Liver (tissue), 9 donors: ENCODE results near the gene TMEM86A. TPM values are rescaled to one million over a fixed set of nuclear protein-coding genes. Genes with fewer than 3 reads are reported as not detected.
"Not testable (repeated sequence)": the region's sequence is repeated elsewhere in the genome, so short reads cannot be mapped to it uniquely, and the experiment has no call there.

Source experiments
- DNase-seq: peaks from one replicate; pipeline ENCODE4 v3.0.0-alpha.2; 2017; ENCODE audit warnings: low spot score
- H3K27ac ChIP-seq, 2 donors: one replicate each; pipeline ENCODE4 v1.7.0; 2013; ENCODE audit warnings: inconsistent platforms in 2 of 2, low read length in 2 of 2, control low read depth in 1 of 2, low read depth in 1 of 2, mild to moderate bottlenecking in 1 of 2
- H3K27me3 ChIP-seq, 4 donors: one replicate each; pipeline versions ENCODE4 v1.6.1 to v1.7.0; 2013; ENCODE audit warnings: low read length in 3 of 4, inconsistent platforms in 1 of 4, mild to moderate bottlenecking in 1 of 4, moderate library complexity in 1 of 4; ENCODE audit not compliant: control insufficient read depth in 4 of 4, insufficient read depth in 4 of 4
- H3K36me3 ChIP-seq, 4 donors: one replicate each; pipeline versions ENCODE4 v1.6.1 to v1.7.0; 2013; ENCODE audit warnings: low read length in 3 of 4, mild to moderate bottlenecking in 3 of 4, low read depth in 1 of 4, moderate library complexity in 1 of 4; ENCODE audit not compliant: control insufficient read depth in 4 of 4, insufficient read depth in 3 of 4
- H3K4me1 ChIP-seq, 4 donors: one replicate each; pipeline versions ENCODE4 v1.6.1 to v1.7.0; 2013; ENCODE audit warnings: low read length in 3 of 4, mild to moderate bottlenecking in 3 of 4, moderate library complexity in 1 of 4; ENCODE audit not compliant: control insufficient read depth in 4 of 4, insufficient read depth in 4 of 4
- H3K4me3 ChIP-seq, 3 donors: one replicate each; pipeline versions ENCODE4 v1.6.1 to v1.7.0; 2013; ENCODE audit warnings: low read length in 3 of 3, control low read depth in 1 of 3, low read depth in 1 of 3, mild to moderate bottlenecking in 1 of 3
- H3K9ac ChIP-seq, 2 donors: one replicate each; pipeline ENCODE4 v1.7.0; 2013; ENCODE audit warnings: low read length in 2 of 2, mild to moderate bottlenecking in 2 of 2, moderate library complexity in 2 of 2, control low read depth in 1 of 2, low read depth in 1 of 2
- H3K9me3 ChIP-seq, 4 donors: one replicate each; pipeline versions ENCODE4 v1.6.1 to v1.7.0; 2013; ENCODE audit warnings: low read length in 3 of 4; ENCODE audit not compliant: control insufficient read depth in 4 of 4
- FOXA1 ChIP-seq: IDR thresholded peaks from 2 replicates; pipeline ENCODE4 v1.6.1; 2016; ENCODE audit warnings: antibody characterized with exemption
- FOXA2 ChIP-seq: IDR thresholded peaks from 2 replicates; pipeline ENCODE4 v1.6.1; 2016; ENCODE audit warnings: antibody characterized with exemption
- GABPA ChIP-seq, 2 donors: IDR thresholded peaks in 1 of 2; conservative IDR thresholded peaks in 1 of 2; 2 replicates each; pipeline ENCODE4 v1.6.1; 2016; ENCODE audit warnings: antibody characterized with exemption in 2 of 2, mild to moderate bottlenecking in 1 of 2, moderate library complexity in 1 of 2
- HNF4G ChIP-seq: IDR thresholded peaks from 2 replicates; pipeline ENCODE4 v1.6.1; 2016; ENCODE audit warnings: antibody characterized with exemption
- NR2F2 ChIP-seq: IDR thresholded peaks from 2 replicates; pipeline ENCODE4 v1.6.1; 2016; ENCODE audit warnings: antibody characterized with exemption
- RAD21 ChIP-seq, 2 donors: IDR thresholded peaks; 2 replicates each; pipeline ENCODE4 v1.6.1; 2016; ENCODE audit warnings: antibody characterized with exemption in 2 of 2, mild to moderate bottlenecking in 2 of 2
- RXRA ChIP-seq, 2 donors: IDR thresholded peaks; 2 replicates each; pipeline ENCODE4 v1.6.1; 2017 to 2018; ENCODE audit warnings: antibody characterized with exemption in 2 of 2, mild to moderate bottlenecking in 1 of 2
- TAF1 ChIP-seq: conservative IDR thresholded peaks from 2 replicates; pipeline ENCODE4 v1.6.1; 2016; ENCODE audit warnings: antibody characterized with exemption, mild to moderate bottlenecking
- YY1 ChIP-seq: IDR thresholded peaks from 2 replicates; pipeline ENCODE4 v1.6.1; 2016; ENCODE audit warnings: antibody characterized with exemption, mild to moderate bottlenecking
- WGBS: extraction: QIAGEN DNeasy Blood & Tissue Kit; methylation state at CpG from one replicate; pipeline ENCODE4 v1.1.7; 2013; 5-methylcytosine and 5-hydroxymethylcytosine counted together
- polyA plus RNA-seq, 2 donors: library from polyadenylated mRNA; stranded (reverse) in 1 of 2; unstranded in 1 of 2; fragments of 200-250 nt in 1 of 2; fragments of >200 nt in 1 of 2; fragmentation: Nextera tagmentation in 1 of 2; extraction: Ambion mirVana in 1 of 2; gene quantifications; one replicate each; pipeline versions ENCODE4 v1.2.1 to v1.2.3, GENCODE V29; 2013 to 2015
- total RNA-seq, 2 donors: library from RNA; depleted of rRNA; stranded (reverse); fragments of >200 nt; gene quantifications; one replicate each; pipeline ENCODE4 v1.2.3, GENCODE V29; 2014
- TF ChIP-seq, protein P1 (sequence below): IDR thresholded peaks from 2 replicates; pipeline ENCODE4 v1.6.1; 2016; ENCODE audit warnings: antibody characterized with exemption, mild to moderate bottlenecking
- TF ChIP-seq, protein P2 (sequence below): fragments of 150-350 bp; IDR thresholded peaks from 2 replicates; pipeline ENCODE4 v1.5.1; 2017; ENCODE audit warnings: improper control_type of control experiment, low read depth, low read length; ENCODE audit not compliant: missing input control
- TF ChIP-seq, protein P3 (sequence below): IDR thresholded peaks from 2 replicates; pipeline ENCODE4 v1.6.1; 2016; ENCODE audit warnings: antibody characterized with exemption
- TF ChIP-seq, protein P4 (sequence below): IDR thresholded peaks from 2 replicates; pipeline ENCODE4 v1.6.1; 2016; ENCODE audit warnings: antibody characterized with exemption
- donor health status: healthy.
- donor health status: healthy.
- donor health status: healthy.
- donor health status: healthy.
- donor health status: healthy.

TMEM86A gene
- total and polyA plus RNA-seq, 4 donors, result 1.8 to 2.7 (median 2.0) TPM

DNA sequence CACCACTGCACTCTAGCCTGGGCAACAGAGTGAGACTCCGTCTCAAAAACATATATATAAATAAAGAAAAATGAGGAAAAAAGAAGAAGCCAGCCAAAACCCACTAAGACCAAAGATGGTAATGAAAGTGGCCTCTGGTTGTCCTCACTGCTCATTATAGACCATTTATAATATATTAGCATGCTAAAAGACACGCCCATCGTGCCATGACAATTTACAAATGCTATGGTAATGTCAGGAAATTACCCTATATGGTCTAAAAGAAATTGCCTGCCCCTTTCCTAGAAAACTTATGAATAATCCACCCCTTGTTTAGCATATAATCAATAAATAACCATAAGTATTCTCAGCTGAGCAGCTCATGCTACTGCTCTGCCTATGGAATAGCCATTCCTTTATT lies 16.1 kb upstream of the TMEM86A start (continued):
- TF ChIP-seq, protein P1, sequence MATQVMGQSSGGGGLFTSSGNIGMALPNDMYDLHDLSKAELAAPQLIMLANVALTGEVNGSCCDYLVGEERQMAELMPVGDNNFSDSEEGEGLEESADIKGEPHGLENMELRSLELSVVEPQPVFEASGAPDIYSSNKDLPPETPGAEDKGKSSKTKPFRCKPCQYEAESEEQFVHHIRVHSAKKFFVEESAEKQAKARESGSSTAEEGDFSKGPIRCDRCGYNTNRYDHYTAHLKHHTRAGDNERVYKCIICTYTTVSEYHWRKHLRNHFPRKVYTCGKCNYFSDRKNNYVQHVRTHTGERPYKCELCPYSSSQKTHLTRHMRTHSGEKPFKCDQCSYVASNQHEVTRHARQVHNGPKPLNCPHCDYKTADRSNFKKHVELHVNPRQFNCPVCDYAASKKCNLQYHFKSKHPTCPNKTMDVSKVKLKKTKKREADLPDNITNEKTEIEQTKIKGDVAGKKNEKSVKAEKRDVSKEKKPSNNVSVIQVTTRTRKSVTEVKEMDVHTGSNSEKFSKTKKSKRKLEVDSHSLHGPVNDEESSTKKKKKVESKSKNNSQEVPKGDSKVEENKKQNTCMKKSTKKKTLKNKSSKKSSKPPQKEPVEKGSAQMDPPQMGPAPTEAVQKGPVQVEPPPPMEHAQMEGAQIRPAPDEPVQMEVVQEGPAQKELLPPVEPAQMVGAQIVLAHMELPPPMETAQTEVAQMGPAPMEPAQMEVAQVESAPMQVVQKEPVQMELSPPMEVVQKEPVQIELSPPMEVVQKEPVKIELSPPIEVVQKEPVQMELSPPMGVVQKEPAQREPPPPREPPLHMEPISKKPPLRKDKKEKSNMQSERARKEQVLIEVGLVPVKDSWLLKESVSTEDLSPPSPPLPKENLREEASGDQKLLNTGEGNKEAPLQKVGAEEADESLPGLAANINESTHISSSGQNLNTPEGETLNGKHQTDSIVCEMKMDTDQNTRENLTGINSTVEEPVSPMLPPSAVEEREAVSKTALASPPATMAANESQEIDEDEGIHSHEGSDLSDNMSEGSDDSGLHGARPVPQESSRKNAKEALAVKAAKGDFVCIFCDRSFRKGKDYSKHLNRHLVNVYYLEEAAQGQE, result no peak
- no peak for TF ChIP-seq TAF1
- TF ChIP-seq, protein P2, sequence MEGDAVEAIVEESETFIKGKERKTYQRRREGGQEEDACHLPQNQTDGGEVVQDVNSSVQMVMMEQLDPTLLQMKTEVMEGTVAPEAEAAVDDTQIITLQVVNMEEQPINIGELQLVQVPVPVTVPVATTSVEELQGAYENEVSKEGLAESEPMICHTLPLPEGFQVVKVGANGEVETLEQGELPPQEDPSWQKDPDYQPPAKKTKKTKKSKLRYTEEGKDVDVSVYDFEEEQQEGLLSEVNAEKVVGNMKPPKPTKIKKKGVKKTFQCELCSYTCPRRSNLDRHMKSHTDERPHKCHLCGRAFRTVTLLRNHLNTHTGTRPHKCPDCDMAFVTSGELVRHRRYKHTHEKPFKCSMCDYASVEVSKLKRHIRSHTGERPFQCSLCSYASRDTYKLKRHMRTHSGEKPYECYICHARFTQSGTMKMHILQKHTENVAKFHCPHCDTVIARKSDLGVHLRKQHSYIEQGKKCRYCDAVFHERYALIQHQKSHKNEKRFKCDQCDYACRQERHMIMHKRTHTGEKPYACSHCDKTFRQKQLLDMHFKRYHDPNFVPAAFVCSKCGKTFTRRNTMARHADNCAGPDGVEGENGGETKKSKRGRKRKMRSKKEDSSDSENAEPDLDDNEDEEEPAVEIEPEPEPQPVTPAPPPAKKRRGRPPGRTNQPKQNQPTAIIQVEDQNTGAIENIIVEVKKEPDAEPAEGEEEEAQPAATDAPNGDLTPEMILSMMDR, result no peak

DNA sequence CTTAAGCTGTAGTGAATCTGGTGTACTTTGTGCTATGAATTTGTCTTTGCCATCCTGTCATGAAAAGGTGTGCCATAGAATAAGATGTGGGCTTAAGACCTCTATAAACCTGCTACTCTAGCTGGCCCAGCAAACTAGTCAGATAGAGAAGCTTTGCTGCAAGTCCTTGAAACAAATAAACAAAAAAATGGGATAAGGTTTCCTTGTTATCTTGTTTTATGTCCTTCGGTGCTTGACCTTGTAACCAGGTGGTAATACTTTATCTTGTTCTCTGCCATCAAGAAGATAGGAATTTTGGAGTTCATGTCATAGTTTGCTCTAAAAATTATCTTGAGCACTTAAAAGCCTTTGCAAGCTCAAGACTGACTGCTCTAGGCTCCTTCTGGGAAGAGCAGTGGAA lies 14.3 kb upstream of the TMEM86A start:
- H3K27me3 ChIP-seq, result no peaks in the 10 kb centered on the region
- WGBS, result 46% methylated on average over 1 of the region's 1 CpG
- TF ChIP-seq, protein P3, sequence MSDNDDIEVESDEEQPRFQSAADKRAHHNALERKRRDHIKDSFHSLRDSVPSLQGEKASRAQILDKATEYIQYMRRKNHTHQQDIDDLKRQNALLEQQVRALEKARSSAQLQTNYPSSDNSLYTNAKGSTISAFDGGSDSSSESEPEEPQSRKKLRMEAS, result no peak
- no peak for TF ChIP-seq RAD21 (IDR thresholded peaks at IDR 0.05)
- TF ChIP-seq FOXA2, result no peak
- TF ChIP-seq HNF4G, result no peak
- TF ChIP-seq, protein P2, result no peak
- no peak for TF ChIP-seq FOXA1
- TF ChIP-seq GABPA (IDR thresholded peaks at IDR 0.05 in 1 of 2, conservative IDR thresholded peaks at IDR 0.05 in 1 of 2), result no peak
- no peak for TF ChIP-seq NR2F2
- no peak for TF ChIP-seq TAF1
- TF ChIP-seq RXRA (IDR thresholded peaks at IDR 0.05), result no peak
- TF ChIP-seq, protein P4, sequence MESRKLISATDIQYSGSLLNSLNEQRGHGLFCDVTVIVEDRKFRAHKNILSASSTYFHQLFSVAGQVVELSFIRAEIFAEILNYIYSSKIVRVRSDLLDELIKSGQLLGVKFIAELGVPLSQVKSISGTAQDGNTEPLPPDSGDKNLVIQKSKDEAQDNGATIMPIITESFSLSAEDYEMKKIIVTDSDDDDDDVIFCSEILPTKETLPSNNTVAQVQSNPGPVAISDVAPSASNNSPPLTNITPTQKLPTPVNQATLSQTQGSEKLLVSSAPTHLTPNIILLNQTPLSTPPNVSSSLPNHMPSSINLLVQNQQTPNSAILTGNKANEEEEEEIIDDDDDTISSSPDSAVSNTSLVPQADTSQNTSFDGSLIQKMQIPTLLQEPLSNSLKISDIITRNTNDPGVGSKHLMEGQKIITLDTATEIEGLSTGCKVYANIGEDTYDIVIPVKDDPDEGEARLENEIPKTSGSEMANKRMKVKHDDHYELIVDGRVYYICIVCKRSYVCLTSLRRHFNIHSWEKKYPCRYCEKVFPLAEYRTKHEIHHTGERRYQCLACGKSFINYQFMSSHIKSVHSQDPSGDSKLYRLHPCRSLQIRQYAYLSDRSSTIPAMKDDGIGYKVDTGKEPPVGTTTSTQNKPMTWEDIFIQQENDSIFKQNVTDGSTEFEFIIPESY, result no peak
- no peak for TF ChIP-seq YY1

DNA sequence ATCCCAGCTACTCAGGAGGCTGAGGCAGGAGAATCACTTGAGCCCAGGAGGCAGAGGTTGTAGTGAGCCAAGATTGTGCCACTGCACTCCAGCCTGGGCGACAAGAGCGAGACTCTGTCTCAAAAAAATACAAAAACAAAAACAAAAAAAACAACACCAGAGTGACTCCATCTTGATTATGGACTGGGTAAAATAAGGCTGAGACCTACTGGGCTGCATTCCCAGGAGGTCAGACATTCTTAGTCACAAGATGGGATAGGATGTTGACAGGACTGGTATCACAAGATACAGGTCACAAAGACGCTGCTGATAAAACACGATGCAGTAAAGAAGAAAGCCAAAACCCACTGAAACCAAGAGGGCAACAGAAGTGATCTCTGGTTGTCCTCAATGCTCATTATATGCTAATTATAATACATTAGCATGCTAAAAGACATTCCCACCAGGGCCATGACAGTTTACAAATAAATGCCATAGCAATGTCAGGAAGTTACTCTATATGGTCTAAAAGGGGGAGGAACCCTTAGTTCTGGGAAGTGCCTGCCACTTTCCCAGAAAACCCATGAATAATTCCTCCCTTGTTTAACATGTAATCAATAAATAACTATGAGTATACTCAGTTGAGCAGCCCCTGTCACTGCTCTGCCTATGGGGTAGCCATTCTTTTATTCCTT lies 7.0 kb upstream of the TMEM86A start:
- not testable (repeated sequence) for H3K9me3 ChIP-seq, H3K4me3 ChIP-seq, H3K36me3 ChIP-seq, H3K4me1 ChIP-seq, H3K9ac ChIP-seq, H3K27me3 ChIP-seq, DNase-seq, H3K27ac ChIP-seq
- 77% methylated on average over 4 of the region's 4 CpGs for WGBS

More for the DNA sequence above, 14.3 kb upstream of the TMEM86A start:
- Histone ChIP-seq H3K36me3 (no peaks in the 10 kb centered on the region), H3K9ac (no peak overlapping the region), H3K9me3 (no peaks in the 10 kb centered on the region), H3K4me1 (no peaks in the 10 kb centered on the region), H3K27ac (no peak overlapping the region), H3K4me3 (no peak overlapping the region)
- no peak for DNase-seq
